Measurements from ENCODE around the gene WSB2. TPM values are rescaled to one million over a fixed set of nuclear protein-coding genes. Genes with fewer than 3 reads are reported as not detected.

Gene WSB2
- total and polyA plus RNA-seq, 7 experiments from 2014 or later = 10.2 to 52.2 (median 18.5) TPM

DNA sequence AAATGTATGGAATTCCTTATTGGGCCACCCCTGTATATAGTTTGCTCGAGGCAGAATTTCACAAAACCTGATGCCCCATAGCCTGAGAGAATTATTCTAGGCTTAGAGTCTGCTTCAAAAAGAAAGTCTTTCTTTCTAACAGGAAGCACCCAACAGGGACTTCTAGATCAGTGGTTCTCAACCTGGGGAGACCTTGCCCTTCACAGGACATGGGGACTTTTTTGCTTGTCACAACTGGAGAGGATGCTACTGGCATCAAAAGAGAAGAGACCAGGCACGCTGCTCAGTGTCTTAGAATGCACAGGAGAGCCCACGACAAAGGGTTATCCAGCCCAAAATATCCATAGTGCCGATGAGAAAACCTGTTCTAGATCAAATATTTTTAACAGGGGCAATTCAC lies 18.9 kb downstream of the WSB2 start:
- H3K4me1 Mint-ChIP-seq = peaks cover 0 to 18% (median 2%) of the 10 kb centered on the region in 7 donors
- no peak overlapping the region for H3K27ac ChIP-seq (ENCODE audit: low read depth, low read length)
- H3K27ac Mint-ChIP-seq = peak overlapping the region in 4 of 9 donors; percentile 1 to 42 (median 28)
- peaks cover 3 to 56% (median 24%) of the 10 kb centered on the region in 3 experiments for H3K36me3 ChIP-seq (ENCODE audit: control insufficient read depth in 2 of 3, insufficient read depth in 3 of 3, low read length in 3 of 3)
- H3K4me3 Mint-ChIP-seq = no peak overlapping the region
- peaks cover 0 to 3% (median 0%) of the 10 kb centered on the region in 11 donors for H3K9me3 Mint-ChIP-seq
- no peak for DNase-seq
- H3K4me3 ChIP-seq (ENCODE audit: low read length) = no peak overlapping the region
- no peaks in the 10 kb centered on the region for H3K27me3 Mint-ChIP-seq
- H3K27me3 ChIP-seq (ENCODE audit: control insufficient read depth in 2 of 2, insufficient read depth in 2 of 2, low read length in 2 of 2) = no peaks in the 10 kb centered on the region
- H3K36me3 Mint-ChIP-seq = peaks cover 6 to 46% (median 22%) of the 10 kb centered on the region in 5 donors
- no peaks in the 10 kb centered on the region for H3K9me3 ChIP-seq (ENCODE audit: control insufficient read depth in 2 of 3, low read length in 3 of 3)
- intact Hi-C loops (cut with micrococcal nuclease) = no loop called here
- POLR2A ChIA-PET = no interaction called here
- CTCF ChIA-PET = no interaction called here
- no peaks in the 10 kb centered on the region for H3K4me1 ChIP-seq (ENCODE audit: control insufficient read depth in 2 of 2, insufficient read depth in 2 of 2, low read length in 2 of 2)
- no peak for ATAC-seq

DNA sequence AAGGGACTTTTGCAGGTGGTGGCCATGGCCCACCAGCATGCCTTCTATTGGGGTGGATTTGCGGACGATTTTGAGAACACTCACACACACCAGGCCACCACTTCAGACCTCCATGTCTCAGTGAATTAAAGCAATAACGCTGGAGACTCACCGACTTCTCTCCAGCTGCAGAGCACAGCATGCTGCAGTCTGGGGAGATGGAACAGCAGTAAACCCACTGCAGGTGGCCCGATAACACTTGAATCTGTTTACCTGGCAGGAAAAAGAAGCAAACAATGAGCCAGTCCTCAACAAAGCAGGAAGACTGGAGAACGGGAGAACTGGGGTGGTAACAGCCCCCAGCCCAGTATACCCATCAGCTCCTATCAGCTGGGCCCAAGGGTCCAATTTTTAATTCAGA lies 22.8 kb downstream of the WSB2 start:
- Mint-ChIP-seq H3K27me3 (no peaks in the 10 kb centered on the region), H3K36me3 (peaks cover 10 to 56% (median 21%) of the 10 kb centered on the region in 5 donors), H3K4me1 (peaks cover 0 to 28% (median 0%) of the 10 kb centered on the region in 7 donors), H3K9me3 (no peaks in the 10 kb centered on the region), H3K4me3 (no peak overlapping the region), H3K27ac (peak overlapping the region in 2 of 9 donors; percentile 56 to 74)
- Histone ChIP-seq H3K27ac (ENCODE audit: low read depth, low read length) (no peak overlapping the region), H3K36me3 (ENCODE audit: control insufficient read depth in 2 of 3, insufficient read depth in 3 of 3, low read length in 3 of 3) (peaks cover 10 to 83% (median 35%) of the 10 kb centered on the region in 3 experiments), H3K4me1 (ENCODE audit: control insufficient read depth in 2 of 2, insufficient read depth in 2 of 2, low read length in 2 of 2) (no peaks in the 10 kb centered on the region), H3K27me3 (ENCODE audit: control insufficient read depth in 2 of 2, insufficient read depth in 2 of 2, low read length in 2 of 2) (no peaks in the 10 kb centered on the region), H3K4me3 (ENCODE audit: low read length) (no peak overlapping the region), H3K9me3 (ENCODE audit: control insufficient read depth in 2 of 3, low read length in 3 of 3) (no peaks in the 10 kb centered on the region)
- POLR2A ChIA-PET = no interaction called here
- intact Hi-C loops (cut with micrococcal nuclease) = no loop called here
- CTCF ChIA-PET = no interaction called here
- no peak for DNase-seq
- no peak for ATAC-seq

DNA sequence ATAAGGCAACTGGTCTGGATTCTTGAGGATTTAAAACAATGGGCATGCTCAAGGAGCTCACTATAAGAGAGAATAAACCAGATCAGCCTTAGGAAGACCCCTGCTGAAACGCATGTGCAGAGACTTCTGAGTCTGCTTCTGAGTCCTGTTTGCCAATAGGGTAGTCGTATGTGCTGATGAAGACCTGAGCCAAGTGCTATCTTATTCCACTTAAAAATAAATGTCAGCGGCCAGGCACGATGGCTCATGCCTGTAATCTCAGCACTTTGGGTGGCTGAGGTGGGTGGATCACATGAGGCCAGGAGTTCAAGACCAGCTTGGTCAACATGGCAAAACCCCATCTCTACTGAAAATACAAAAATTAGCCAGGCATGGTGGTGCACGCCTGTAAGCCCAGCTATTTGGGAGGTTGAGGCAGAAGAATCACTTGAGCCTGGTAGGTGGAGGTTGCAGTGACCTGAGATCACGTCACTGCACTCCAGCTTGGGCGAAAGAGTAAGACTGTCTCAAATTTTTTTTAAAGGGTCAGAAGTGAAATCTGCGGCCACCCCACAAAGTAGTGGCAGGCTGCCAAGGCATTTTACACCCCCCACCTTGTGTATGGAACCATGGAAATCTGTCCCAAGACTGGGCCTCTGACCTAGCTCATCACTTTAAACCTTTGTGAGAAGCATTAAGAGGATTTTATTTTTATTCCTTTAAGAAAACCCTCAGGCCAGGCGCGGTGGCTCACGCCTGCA lies 24.1 kb downstream of the WSB2 start:
- no peaks in the 10 kb centered on the region for H3K27me3 Mint-ChIP-seq
- no peak overlapping the region for H3K4me3 Mint-ChIP-seq
- H3K27ac ChIP-seq (ENCODE audit: low read depth, low read length) = no peak overlapping the region
- peak overlapping the region in 2 of 9 donors; percentile 41 for H3K27ac Mint-ChIP-seq
- ChIA-PET CTCF (no interaction called here), POLR2A (interaction anchor here (0.5 kb wide), 1 partner anchor 19 kb away, joined by 3 read pairs; no protein-coding TSS in a partner anchor)
- peaks cover 10 to 46% (median 19%) of the 10 kb centered on the region in 5 donors for H3K36me3 Mint-ChIP-seq
- H3K36me3 ChIP-seq (ENCODE audit: control insufficient read depth in 2 of 3, insufficient read depth in 3 of 3, low read length in 3 of 3) = peaks cover 7 to 82% (median 27%) of the 10 kb centered on the region in 3 experiments
- H3K4me1 Mint-ChIP-seq = peaks cover 0 to 28% (median 0%) of the 10 kb centered on the region in 7 donors
- intact Hi-C loops (cut with micrococcal nuclease) = no loop called here
- DNase-seq (no peak), ATAC-seq (no peak)
- H3K27me3 ChIP-seq (ENCODE audit: control insufficient read depth in 2 of 2, insufficient read depth in 2 of 2, low read length in 2 of 2) = no peaks in the 10 kb centered on the region
- H3K9me3 Mint-ChIP-seq = no peaks in the 10 kb centered on the region
- no peak overlapping the region for H3K4me3 ChIP-seq (ENCODE audit: low read length)
- no peaks in the 10 kb centered on the region for H3K9me3 ChIP-seq (ENCODE audit: control insufficient read depth in 2 of 3, low read length in 3 of 3)
- H3K4me1 ChIP-seq (ENCODE audit: control insufficient read depth in 2 of 2, insufficient read depth in 2 of 2, low read length in 2 of 2) = no peaks in the 10 kb centered on the region

DNA sequence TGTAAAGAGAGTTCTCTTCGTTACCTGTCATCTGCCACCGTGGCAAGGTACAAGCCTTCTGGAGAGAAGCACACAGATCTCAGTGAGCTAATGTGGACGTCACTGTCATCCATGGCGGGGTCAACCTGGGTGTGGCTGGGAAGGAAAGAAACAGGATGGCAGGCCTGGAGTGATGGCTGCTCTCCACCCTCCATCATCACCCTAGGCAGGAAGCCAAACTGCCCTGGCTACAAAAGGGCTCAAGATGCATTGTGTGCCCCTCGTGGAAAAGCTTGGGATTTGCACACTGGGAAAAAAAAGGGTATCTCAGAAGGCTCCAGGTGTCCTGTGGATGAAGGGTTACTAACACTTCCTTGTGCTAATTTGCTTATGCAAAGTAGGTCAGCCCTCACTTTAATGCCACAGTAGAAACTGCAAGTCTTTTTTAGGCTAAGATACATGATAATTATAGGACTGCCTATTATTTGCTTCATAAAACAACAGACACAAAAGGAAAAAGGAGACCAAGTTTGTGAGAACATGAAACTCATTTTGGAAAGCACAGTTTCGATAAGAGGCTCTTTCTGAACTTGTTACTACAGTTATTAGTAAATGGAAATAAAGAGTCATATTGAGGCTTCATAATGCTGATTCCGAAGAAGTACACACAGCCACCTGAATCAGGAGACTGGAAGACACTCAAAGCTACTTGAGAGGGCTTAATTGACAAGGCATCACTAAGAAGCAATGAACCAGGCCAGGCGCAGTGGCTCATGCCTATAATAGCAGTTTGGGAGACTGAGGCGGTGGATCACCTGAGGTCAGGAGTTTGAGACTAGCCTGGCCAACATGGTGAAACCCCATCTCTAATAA lies 25.6 kb downstream of the WSB2 start:
- Histone ChIP-seq H3K36me3 (ENCODE audit: control insufficient read depth in 2 of 3, insufficient read depth in 3 of 3, low read length in 3 of 3) (peaks cover 7 to 79% (median 19%) of the 10 kb centered on the region in 3 experiments), H3K27ac (ENCODE audit: low read depth, low read length) (no peak overlapping the region), H3K27me3 (ENCODE audit: control insufficient read depth in 2 of 2, insufficient read depth in 2 of 2, low read length in 2 of 2) (no peaks in the 10 kb centered on the region), H3K4me3 (ENCODE audit: low read length) (no peak overlapping the region), H3K4me1 (ENCODE audit: control insufficient read depth in 2 of 2, insufficient read depth in 2 of 2, low read length in 2 of 2) (no peaks in the 10 kb centered on the region), H3K9me3 (ENCODE audit: control insufficient read depth in 2 of 3, low read length in 3 of 3) (no peaks in the 10 kb centered on the region)
- no peaks in the 10 kb centered on the region for H3K9me3 Mint-ChIP-seq
- ATAC-seq (no peak), DNase-seq (peak in 1 of 9 donors; percentile 32)
- no peaks in the 10 kb centered on the region for H3K27me3 Mint-ChIP-seq
- peak overlapping the region in 6 of 9 donors; percentile 3 to 73 (median 48) for H3K27ac Mint-ChIP-seq
- peaks cover 0 to 28% (median 0%) of the 10 kb centered on the region in 7 donors for H3K4me1 Mint-ChIP-seq
- intact Hi-C loops (cut with micrococcal nuclease) = no loop called here
- POLR2A ChIA-PET = interaction anchor here (0.5 kb wide), 1 partner anchor 67 kb away, joined by 4 read pairs; no protein-coding TSS in a partner anchor
- H3K36me3 Mint-ChIP-seq = peaks cover 4 to 46% (median 13%) of the 10 kb centered on the region in 5 donors
- H3K4me3 Mint-ChIP-seq = no peak overlapping the region
- CTCF ChIA-PET = no interaction called here

DNA sequence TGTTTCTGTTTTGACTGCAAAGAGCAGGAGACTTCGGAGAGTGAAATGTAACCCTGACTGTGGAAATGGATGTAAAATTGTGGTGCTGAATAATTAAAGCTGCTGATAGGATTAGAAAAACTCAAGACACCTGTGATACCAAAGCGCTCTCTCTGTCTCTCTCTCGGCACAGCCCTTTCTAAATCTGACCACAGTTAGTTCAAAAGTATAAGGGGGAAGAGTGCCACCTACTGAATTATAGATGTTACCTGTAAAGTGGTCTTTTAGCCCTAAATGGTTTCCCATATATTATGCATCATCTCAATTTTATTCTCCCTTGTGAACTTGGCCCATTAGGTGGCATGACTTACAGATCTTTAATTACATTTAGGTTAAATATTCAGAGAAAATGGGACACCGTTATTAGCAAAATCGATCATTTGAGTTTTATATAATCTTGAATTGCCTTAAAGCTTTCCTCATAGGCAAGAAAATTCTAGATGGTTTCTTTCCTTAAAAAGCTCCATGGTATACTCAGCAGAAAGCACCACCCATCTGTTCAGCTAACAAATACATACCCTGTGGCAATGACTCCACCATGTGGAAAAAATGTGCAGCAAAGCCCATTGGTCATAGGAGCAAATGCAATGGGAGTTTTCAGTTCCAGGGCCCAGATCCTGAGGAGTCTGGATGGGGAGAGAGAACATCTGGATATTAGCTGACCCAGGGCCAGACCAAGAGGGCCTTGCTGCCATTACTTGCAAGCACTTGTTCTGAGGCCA lies 26.4 kb downstream of the WSB2 start:
- ChIA-PET CTCF (no interaction called here), POLR2A (no interaction called here)
- no peaks in the 10 kb centered on the region for H3K27me3 ChIP-seq (ENCODE audit: control insufficient read depth in 2 of 2, insufficient read depth in 2 of 2, low read length in 2 of 2)
- no peak overlapping the region for H3K27ac ChIP-seq (ENCODE audit: low read depth, low read length)
- Mint-ChIP-seq H3K27me3 (no peaks in the 10 kb centered on the region), H3K9me3 (no peaks in the 10 kb centered on the region), H3K36me3 (peaks cover 4 to 50% (median 16%) of the 10 kb centered on the region in 5 donors), H3K4me3 (no peak overlapping the region), H3K27ac (peak overlapping the region in 6 of 9 donors; percentile 3 to 65 (median 60)), H3K4me1 (peaks cover 0 to 28% (median 0%) of the 10 kb centered on the region in 7 donors)
- ATAC-seq = no peak
- H3K4me3 ChIP-seq (ENCODE audit: low read length) = no peak overlapping the region
- no peaks in the 10 kb centered on the region for H3K9me3 ChIP-seq (ENCODE audit: control insufficient read depth in 2 of 3, low read length in 3 of 3)
- intact Hi-C loops (cut with micrococcal nuclease) = loop anchor here in 1 of 2 donors (1.0 kb wide), 1 partner anchor 159 kb away; no protein-coding TSS in a partner anchor
- no peaks in the 10 kb centered on the region for H3K4me1 ChIP-seq (ENCODE audit: control insufficient read depth in 2 of 2, insufficient read depth in 2 of 2, low read length in 2 of 2)
- peaks cover 7 to 87% (median 19%) of the 10 kb centered on the region in 3 experiments for H3K36me3 ChIP-seq (ENCODE audit: control insufficient read depth in 2 of 3, insufficient read depth in 3 of 3, low read length in 3 of 3)
- no peak for DNase-seq

DNA sequence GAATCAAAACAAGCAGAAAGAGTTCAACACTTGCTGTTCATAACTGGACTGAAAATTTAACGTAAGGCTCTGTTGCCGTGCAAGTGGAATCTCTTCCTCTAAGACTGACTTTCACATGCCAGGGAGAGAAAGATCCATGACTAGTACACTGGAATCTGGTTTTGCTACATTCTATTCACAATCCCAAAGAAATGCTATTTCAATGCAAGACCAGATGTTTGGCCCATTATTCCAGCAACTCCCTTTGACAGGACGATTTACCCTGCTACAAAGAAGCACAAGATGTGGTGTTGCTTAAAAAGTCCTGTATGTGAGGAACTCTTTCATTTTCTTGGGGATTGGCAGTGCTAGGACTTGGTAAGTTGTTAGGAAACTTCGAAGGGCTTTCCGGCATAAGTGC lies 27.1 kb downstream of the WSB2 start:
- CTCF ChIA-PET = no interaction called here
- peak overlapping the region in 6 of 9 donors; percentile 3 to 62 (median 28) for H3K27ac Mint-ChIP-seq
- H3K27ac ChIP-seq (ENCODE audit: low read depth, low read length) = no peak overlapping the region
- peaks cover 0 to 28% (median 0%) of the 10 kb centered on the region in 7 donors for H3K4me1 Mint-ChIP-seq
- intact Hi-C loops (cut with micrococcal nuclease) = loop anchor here (1.0 to 2.0 kb wide), 2 partner anchors 17 to 159 kb away; partner anchors contain the start of gene RFC5 (in 1 of the 2)
- H3K36me3 Mint-ChIP-seq = peaks cover 4 to 51% (median 17%) of the 10 kb centered on the region in 5 donors
- no peak overlapping the region for H3K4me3 Mint-ChIP-seq
- H3K27me3 Mint-ChIP-seq = no peaks in the 10 kb centered on the region
- H3K27me3 ChIP-seq (ENCODE audit: control insufficient read depth in 2 of 2, insufficient read depth in 2 of 2, low read length in 2 of 2) = no peaks in the 10 kb centered on the region
- peaks cover 7 to 86% (median 19%) of the 10 kb centered on the region in 3 experiments for H3K36me3 ChIP-seq (ENCODE audit: control insufficient read depth in 2 of 3, insufficient read depth in 3 of 3, low read length in 3 of 3)
- POLR2A ChIA-PET = no interaction called here
- H3K4me3 ChIP-seq (ENCODE audit: low read length) = no peak overlapping the region
- ATAC-seq = no peak
- no peaks in the 10 kb centered on the region for H3K9me3 ChIP-seq (ENCODE audit: control insufficient read depth in 2 of 3, low read length in 3 of 3)
- no peaks in the 10 kb centered on the region for H3K4me1 ChIP-seq (ENCODE audit: control insufficient read depth in 2 of 2, insufficient read depth in 2 of 2, low read length in 2 of 2)
- no peaks in the 10 kb centered on the region for H3K9me3 Mint-ChIP-seq
- no peak for DNase-seq
